AG04449 (cell line): ENCODE results near the gene TREH.

Experiments used
- CTCF ChIA-PET: fragments of 350-600 bp; formaldehyde crosslinking; extraction: SDS; loops from one replicate; lab custom pipeline; 2021; ENCODE audit warnings: antibody characterized with exemption; lab: Yijun Ruan, JAX
- POLR2A ChIA-PET: fragments of 400-600, 350-600 bp; formaldehyde crosslinking; extraction: SDS; loops from one replicate; lab custom pipeline; 2020; ENCODE audit warnings: antibody characterized with exemption, inconsistent platforms; lab: Yijun Ruan, JAX
- DNase-seq: peaks from one replicate; pipeline ENCODE4 v3.0.0-alpha.2; 2010; ENCODE audit warnings: low read depth, low spot score
- H3K4me3 ChIP-seq: 2 replicates; pipeline ENCODE4 v1.5.1; 2011; ENCODE audit warnings: low read depth, mild to moderate bottlenecking, control low read depth, low read length
- TF ChIP-seq, protein P1 (sequence below): IDR thresholded peaks from one replicate; pipeline ENCODE4 v1.5.1; 2011; ENCODE audit warnings: mild to moderate bottlenecking, moderate library complexity, low read length, control low read depth, inconsistent platforms; ENCODE audit not compliant: insufficient read depth; ENCODE audit errors: missing control alignments

The TREH gene

DNA sequence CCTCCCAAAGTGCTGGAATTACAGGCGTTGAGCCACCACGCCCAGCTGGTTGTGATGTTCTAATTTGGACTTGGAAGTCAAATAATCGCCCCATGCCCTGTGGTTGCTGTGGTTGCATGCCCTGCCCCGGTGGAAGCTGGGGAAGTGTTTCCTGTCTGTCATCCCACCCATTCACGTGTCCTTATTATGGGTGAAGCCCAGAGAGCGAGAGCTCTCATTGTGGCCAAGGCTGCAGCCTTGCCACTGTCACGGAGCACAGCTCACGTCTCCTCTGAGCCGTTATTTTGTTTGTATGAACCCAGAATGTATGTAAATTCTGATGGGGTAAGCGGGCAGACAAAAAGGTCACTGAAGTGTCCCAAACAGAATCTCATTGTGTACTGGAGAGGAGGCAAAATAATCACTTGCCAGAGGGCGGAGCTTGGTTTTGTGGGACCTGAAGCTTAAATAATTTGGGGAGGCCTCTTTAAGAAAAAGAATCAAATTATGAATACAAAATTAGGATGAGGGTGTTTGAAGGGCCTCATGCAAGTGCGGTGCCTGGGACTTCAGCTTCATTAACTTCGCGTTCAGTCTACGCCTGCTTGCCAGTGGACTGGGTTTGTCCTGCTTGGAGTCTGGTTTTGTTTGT is 25.8 kb upstream of the TREH start:
- TF ChIP-seq, protein P1, sequence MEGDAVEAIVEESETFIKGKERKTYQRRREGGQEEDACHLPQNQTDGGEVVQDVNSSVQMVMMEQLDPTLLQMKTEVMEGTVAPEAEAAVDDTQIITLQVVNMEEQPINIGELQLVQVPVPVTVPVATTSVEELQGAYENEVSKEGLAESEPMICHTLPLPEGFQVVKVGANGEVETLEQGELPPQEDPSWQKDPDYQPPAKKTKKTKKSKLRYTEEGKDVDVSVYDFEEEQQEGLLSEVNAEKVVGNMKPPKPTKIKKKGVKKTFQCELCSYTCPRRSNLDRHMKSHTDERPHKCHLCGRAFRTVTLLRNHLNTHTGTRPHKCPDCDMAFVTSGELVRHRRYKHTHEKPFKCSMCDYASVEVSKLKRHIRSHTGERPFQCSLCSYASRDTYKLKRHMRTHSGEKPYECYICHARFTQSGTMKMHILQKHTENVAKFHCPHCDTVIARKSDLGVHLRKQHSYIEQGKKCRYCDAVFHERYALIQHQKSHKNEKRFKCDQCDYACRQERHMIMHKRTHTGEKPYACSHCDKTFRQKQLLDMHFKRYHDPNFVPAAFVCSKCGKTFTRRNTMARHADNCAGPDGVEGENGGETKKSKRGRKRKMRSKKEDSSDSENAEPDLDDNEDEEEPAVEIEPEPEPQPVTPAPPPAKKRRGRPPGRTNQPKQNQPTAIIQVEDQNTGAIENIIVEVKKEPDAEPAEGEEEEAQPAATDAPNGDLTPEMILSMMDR = no peak
- DNase-seq = no peak
- no peak overlapping the region for H3K4me3 ChIP-seq
- ChIA-PET CTCF (interaction anchor here (0.7 to 1.5 kb wide), 6 partner anchors 11 to 225 kb away, joined by 3 to 9 read pairs (median 4); no protein-coding TSS in a partner anchor), POLR2A (interaction anchor here (0.6 kb wide), 1 partner anchor 351 kb away, joined by 3 read pairs; no protein-coding TSS in a partner anchor)

DNA sequence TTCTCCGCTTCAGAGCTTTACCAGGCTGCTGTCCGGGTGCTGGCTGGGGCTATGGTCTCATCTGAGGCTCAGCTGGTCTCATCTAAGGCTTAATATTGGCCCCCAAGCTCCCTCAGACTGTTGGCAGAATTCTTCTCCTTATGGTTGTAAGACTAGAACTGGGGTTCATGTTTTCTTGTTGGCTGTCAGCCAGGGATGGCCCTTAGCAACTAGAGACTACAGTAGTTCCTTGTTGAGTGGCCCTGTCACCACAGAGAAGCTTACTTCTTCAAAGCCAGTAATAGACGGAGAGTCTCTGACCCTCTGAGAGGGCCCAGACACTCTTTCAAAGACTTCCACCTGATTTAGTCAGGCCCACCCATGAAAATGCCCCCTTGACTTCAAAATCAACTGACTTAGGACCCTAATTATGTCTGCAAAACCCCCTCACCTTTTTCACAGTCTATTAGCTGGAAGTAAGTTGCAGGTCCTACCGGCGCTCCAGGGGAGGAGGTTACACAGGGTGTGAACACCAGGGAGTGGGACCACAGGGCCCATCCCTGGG is 24.2 kb upstream of the TREH start:
- ChIA-PET CTCF (interaction anchor here (1.0 to 1.2 kb wide), 3 partner anchors 10 to 225 kb away, joined by 3 to 5 read pairs (median 3); no protein-coding TSS in a partner anchor), POLR2A (no interaction called here)
- TF ChIP-seq, protein P1 = no peak
- no peak for DNase-seq
- H3K4me3 ChIP-seq = no peak overlapping the region

DNA sequence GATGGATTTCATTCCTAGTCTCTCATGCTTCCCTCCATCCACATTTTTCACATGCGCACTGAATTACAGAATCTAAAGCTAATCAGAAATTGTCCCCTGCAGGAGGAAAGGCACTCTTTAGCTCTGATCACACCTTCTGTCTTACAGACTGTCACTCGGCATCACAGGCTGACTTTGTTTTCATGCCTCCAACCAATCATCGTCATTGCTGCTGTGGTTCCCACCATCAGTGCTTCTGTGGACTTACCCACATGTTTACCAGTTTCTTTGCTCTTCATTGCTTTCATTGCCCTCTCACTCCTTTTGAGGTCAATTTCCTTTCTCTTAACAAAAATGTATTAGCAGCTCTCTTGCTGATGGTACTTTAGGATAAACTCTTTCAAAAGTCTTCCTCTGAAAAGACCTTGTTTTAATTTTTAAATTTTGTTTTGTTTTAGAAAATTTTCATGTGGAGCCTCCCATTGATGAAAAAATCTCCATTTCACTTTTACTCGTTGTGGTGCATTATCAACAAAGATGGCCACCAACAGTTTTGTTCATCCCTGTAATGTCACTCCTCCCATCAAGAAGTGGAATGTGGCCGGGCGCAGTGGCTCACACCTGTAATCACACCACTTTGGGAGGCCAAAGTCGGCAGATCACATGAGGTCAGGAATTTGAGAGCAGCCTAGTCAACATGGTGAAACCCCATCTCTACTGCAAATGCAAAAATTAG is 20.2 kb upstream of the TREH start:
- CTCF ChIA-PET = interaction anchor here (0.9 to 2.0 kb wide), 2 partner anchors 10 to 298 kb away, joined by 3 to 10 read pairs; partner anchors contain the start of gene CENATAC
- POLR2A ChIA-PET = interaction anchor here (0.6 kb wide), 1 partner anchor 50 kb away, joined by 3 read pairs; no protein-coding TSS in a partner anchor
- no peak overlapping the region for H3K4me3 ChIP-seq
- no peak for DNase-seq
- TF ChIP-seq, protein P1 = no peak

DNA sequence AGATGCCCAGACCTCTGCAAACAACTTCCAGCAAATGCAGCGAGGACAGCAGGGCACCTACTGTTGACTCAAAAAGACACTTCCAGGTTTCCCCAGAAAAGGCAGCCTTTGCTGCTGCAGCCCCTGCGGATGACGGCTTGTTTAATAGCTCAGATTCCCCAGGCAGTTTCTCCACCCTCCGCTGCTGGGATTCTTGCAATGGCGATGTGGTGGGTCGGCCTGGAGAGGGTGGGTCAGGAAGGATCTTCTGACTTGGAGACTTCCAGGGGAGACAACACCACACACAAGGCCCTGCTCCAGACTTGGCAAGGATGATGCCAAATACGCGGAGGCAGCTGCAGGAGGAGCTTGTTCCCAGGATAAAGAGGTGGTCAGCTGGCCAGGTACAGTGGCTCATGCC is 17.9 kb upstream of the TREH start:
- H3K4me3 ChIP-seq = no peak overlapping the region
- no peak for DNase-seq
- TF ChIP-seq, protein P1 = no peak
- POLR2A ChIA-PET = no interaction called here
- CTCF ChIA-PET = interaction anchor here (0.8 to 14.4 kb wide), 4 partner anchors 8 to 260 kb away, joined by 3 to 250 read pairs (median 4); partner anchors contain the start of gene UPK2

DNA sequence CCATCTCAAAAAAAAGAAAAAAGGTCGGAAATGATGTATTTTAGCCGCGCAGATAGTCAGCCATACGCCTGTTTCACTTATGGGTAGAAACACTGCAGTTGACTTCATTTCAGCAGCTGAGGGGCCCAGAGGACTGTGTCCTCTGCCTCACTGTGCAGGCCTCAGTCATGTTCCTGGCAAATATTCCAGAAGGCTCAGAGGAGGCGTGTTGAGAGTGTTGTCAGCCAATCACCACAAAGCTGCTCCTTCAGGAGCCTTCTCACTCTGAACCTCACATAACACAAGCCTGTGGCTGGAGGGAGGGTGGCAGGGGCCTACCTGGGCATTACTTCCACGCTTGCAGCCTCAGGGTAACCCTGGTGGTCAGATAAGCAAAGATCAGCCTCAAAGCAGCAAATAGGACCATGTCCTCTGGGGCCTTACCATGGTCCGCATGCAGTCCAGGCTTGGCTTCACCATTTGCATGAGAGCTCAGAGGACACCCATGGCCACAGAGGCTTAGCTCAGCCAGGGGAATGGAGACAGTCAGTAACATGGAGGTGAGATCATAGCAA is 17.3 kb upstream of the TREH start:
- no peak overlapping the region for H3K4me3 ChIP-seq
- TF ChIP-seq, protein P1 = no peak
- DNase-seq = no peak
- ChIA-PET CTCF (interaction anchor here (1.2 to 14.4 kb wide), 3 partner anchors 93 to 261 kb away, joined by 4 to 250 read pairs (median 4); partner anchors contain the start of gene UPK2), POLR2A (no interaction called here)
